H9 (cell line): Measurements from ENCODE around the gene STN1. TPM values are rescaled to one million over a fixed set of nuclear protein-coding genes. Genes with fewer than 3 reads are reported as not detected.
A peak's percentile ranks its signal among the peaks of the same experiment; 100 is the strongest.

Experiments used
- DNase-seq: peaks from one replicate; pipeline ENCODE4 v3.0.0-alpha.2; 2017
- H2AFZ ChIP-seq: one replicate; pipeline ENCODE4 v1.6.1; 2013; ENCODE audit warnings: mild to moderate bottlenecking, low read length, control low read depth, moderate library complexity
- H2AK5ac ChIP-seq: 2 replicates; pipeline ENCODE4 v1.6.1; 2013; ENCODE audit warnings: low read length, control low read depth, mixed read lengths; ENCODE audit not compliant: insufficient read length
- H2BK120ac ChIP-seq: one replicate; pipeline ENCODE4 v1.6.1; 2013; ENCODE audit warnings: low read depth, mild to moderate bottlenecking, low read length, control low read depth, inconsistent platforms; ENCODE audit not compliant: poor library complexity, severe bottlenecking
- H2BK12ac ChIP-seq: 2 replicates; pipeline ENCODE4 v1.6.1; 2013; ENCODE audit warnings: low read length, control low read depth, mixed read lengths, low read depth; ENCODE audit not compliant: insufficient read length
- H2BK15ac ChIP-seq: 2 replicates; pipeline ENCODE4 v1.6.1; 2013; ENCODE audit warnings: low read depth, low read length, control low read depth
- H2BK20ac ChIP-seq: one replicate; pipeline ENCODE4 v1.6.1; 2013; ENCODE audit warnings: low read depth, mild to moderate bottlenecking, low read length, control low read depth, inconsistent platforms; ENCODE audit not compliant: poor library complexity, severe bottlenecking
- H2BK5ac ChIP-seq: 2 replicates; pipeline ENCODE4 v1.6.1; 2013; ENCODE audit warnings: low read length, control low read depth, mixed read lengths; ENCODE audit not compliant: insufficient read length
- H3K14ac ChIP-seq: 2 replicates; pipeline ENCODE4 v1.6.1; 2013; ENCODE audit warnings: low read length, control low read depth; ENCODE audit not compliant: insufficient read depth
- H3K18ac ChIP-seq: 2 replicates; pipeline ENCODE4 v1.6.1; 2013; ENCODE audit warnings: low read depth, mild to moderate bottlenecking, mixed read lengths, low read length, control low read depth; ENCODE audit not compliant: insufficient read length
- H3K23ac ChIP-seq: 2 replicates; pipeline ENCODE4 v1.6.1; 2013; ENCODE audit warnings: low read length, control low read depth, mixed read lengths, low read depth; ENCODE audit not compliant: insufficient read length
- H3K23me2 ChIP-seq: 2 replicates; pipeline ENCODE4 v1.6.1; 2013; ENCODE audit warnings: low read depth, mild to moderate bottlenecking, mixed read lengths, low read length, control low read depth; ENCODE audit not compliant: insufficient read length, poor library complexity, severe bottlenecking
- H3K27ac ChIP-seq: 2 replicates; pipeline ENCODE4 v1.5.1; 2013; ENCODE audit warnings: low read length, control low read depth, mixed read lengths, low read depth; ENCODE audit not compliant: insufficient read length
- H3K27me3 ChIP-seq: 2 replicates; pipeline ENCODE4 v1.6.1; 2013; ENCODE audit warnings: low read length, control low read depth, inconsistent platforms; ENCODE audit not compliant: insufficient read depth
- H3K4ac ChIP-seq: 2 replicates; pipeline ENCODE4 v1.6.1; 2013; ENCODE audit warnings: low read depth, mild to moderate bottlenecking, control low read depth, inconsistent platforms, low read length, moderate library complexity
- H3K4me1 ChIP-seq: 2 replicates; pipeline ENCODE4 v1.6.1; 2013; ENCODE audit warnings: low read length, control low read depth, inconsistent platforms; ENCODE audit not compliant: insufficient read depth
- H3K4me2 ChIP-seq: 2 replicates; pipeline ENCODE4 v1.6.1; 2013; ENCODE audit warnings: low read length, control low read depth, mixed read lengths; ENCODE audit not compliant: insufficient read length, insufficient read depth
- H3K56ac ChIP-seq: 2 replicates; pipeline ENCODE4 v1.6.1; 2013; ENCODE audit warnings: low read depth, mild to moderate bottlenecking, mixed read lengths, low read length, control low read depth; ENCODE audit not compliant: insufficient read length
- H3K79me1 ChIP-seq: 2 replicates; pipeline ENCODE4 v1.6.1; 2013; ENCODE audit warnings: low read depth, mild to moderate bottlenecking, moderate library complexity, low read length, control low read depth, inconsistent platforms; ENCODE audit not compliant: insufficient read depth, poor library complexity, severe bottlenecking
- H3K79me2 ChIP-seq: 2 replicates; pipeline ENCODE4 v1.6.1; 2013; ENCODE audit warnings: low read length, control low read depth, inconsistent platforms; ENCODE audit not compliant: insufficient read depth
- H3K9ac ChIP-seq: 2 replicates; pipeline ENCODE4 v1.6.1; 2013; ENCODE audit warnings: low read length, control low read depth, mixed read lengths; ENCODE audit not compliant: insufficient read length; ENCODE audit errors: extremely low read depth
- H3K9me3 ChIP-seq: one replicate; pipeline ENCODE4 v1.6.1; 2013; ENCODE audit warnings: low read depth, low read length, inconsistent platforms; ENCODE audit not compliant: control insufficient read depth
- H3T11ph ChIP-seq: one replicate; pipeline ENCODE4 v1.6.1; 2013; ENCODE audit warnings: mild to moderate bottlenecking, low read length, control low read depth, inconsistent platforms
- H4K20me1 ChIP-seq: one replicate; pipeline ENCODE4 v1.6.1; 2013; ENCODE audit not compliant: control insufficient read depth, insufficient read length, insufficient read depth
- H4K5ac ChIP-seq: 2 replicates; pipeline ENCODE4 v1.6.1; 2013; ENCODE audit warnings: low read depth, mild to moderate bottlenecking, mixed read lengths, low read length, control low read depth; ENCODE audit not compliant: insufficient read length
- H4K8ac ChIP-seq: replicated peaks from 2 replicates; pipeline ENCODE4 v1.6.1; 2013; ENCODE audit warnings: low read length, control low read depth, mixed read lengths, low read depth; ENCODE audit not compliant: insufficient read length
- H4K91ac ChIP-seq: 2 replicates; pipeline ENCODE4 v1.6.1; 2013; ENCODE audit warnings: low read depth, mild to moderate bottlenecking, moderate library complexity, mixed read lengths, low read length, control low read depth; ENCODE audit not compliant: insufficient read length
- H3K27ac Mint-ChIP-seq, 3 experiments: 2 replicates in 2 of 3; 3 replicates in 1 of 3; pipeline ENCODE4 v1.8.0; 2020 to 2021; ENCODE audit warnings: mixed read lengths in 3 of 3, mild to moderate bottlenecking in 1 of 3, moderate library complexity in 1 of 3
- H3K27me3 Mint-ChIP-seq: 2 replicates; pipeline ENCODE4 v1.8.0; 2021; ENCODE audit warnings: low read depth, mild to moderate bottlenecking, moderate library complexity, mixed read lengths
- H3K36me3 Mint-ChIP-seq, 3 experiments: 2 replicates in 2 of 3; 3 replicates in 1 of 3; pipeline ENCODE4 v1.8.0; 2020 to 2021; ENCODE audit warnings: low read depth in 3 of 3, mixed read lengths in 3 of 3; ENCODE audit not compliant: insufficient read depth in 1 of 3
- H3K4me1 Mint-ChIP-seq, 2 experiments: 2 replicates each; pipeline ENCODE4 v1.8.0; 2020; ENCODE audit warnings: mixed read lengths in 2 of 2
- H3K4me3 Mint-ChIP-seq, 2 experiments: 2 replicates in 1 of 2; 3 replicates in 1 of 2; pipeline ENCODE4 v1.8.0; 2020 to 2021; ENCODE audit warnings: mild to moderate bottlenecking in 2 of 2, mixed read lengths in 2 of 2, moderate library complexity in 1 of 2
- H3K9me3 Mint-ChIP-seq, 2 experiments: 2 replicates in 1 of 2; 3 replicates in 1 of 2; pipeline ENCODE4 v1.8.0; 2020; ENCODE audit warnings: mild to moderate bottlenecking in 2 of 2, mixed read lengths in 2 of 2, moderate library complexity in 1 of 2
- CTCF ChIP-seq: fragments of 200-600 bp; sonication (generic); conservative IDR thresholded peaks from 3 replicates; pipeline ENCODE4 v1.8.0; 2021; ENCODE audit warnings: antibody characterized with exemption, mild to moderate bottlenecking
- WGBS: extraction: QIAGEN DNeasy Blood & Tissue Kit; methylation state at CpG from one replicate; pipeline ENCODE4 v1.1.7; 2013; ENCODE audit warnings: missing lambda C conversion rate, low lambda C conversion rate, mixed read lengths; ENCODE audit not compliant: insufficient read length; ENCODE audit errors: extremely low coverage; 5-methylcytosine and 5-hydroxymethylcytosine counted together
- total RNA-seq: library from RNA; stranded (reverse); gene quantifications from 2 replicates; pipeline ENCODE4 v1.2.1, GENCODE V29; 2021

Gene STN1
- total RNA-seq, 1 experiment from 2014 or later, result 11.3 TPM

GRCh38 chr10:103889121-103889720, 28.8 kb downstream of the STN1 start:
- no peak overlapping the region for H2AFZ ChIP-seq
- Mint-ChIP-seq H3K36me3 (peaks cover 0 to 9% (median 0%) of the 10 kb centered on the region in 3 experiments; a peak in 5 of 7 replicates), H3K4me1 (peaks cover 0 to 2% of the 10 kb centered on the region in 2 experiments; a peak in 3 of 4 replicates)

More at GRCh38 chr10:103889121-103889720, 28.8 kb downstream of the STN1 start:
- Histone ChIP-seq H3K9ac (no peak overlapping the region), H4K20me1 (no peaks in the 10 kb centered on the region), H3K79me1 (no peaks in the 10 kb centered on the region), H2BK120ac (no peak overlapping the region), H4K8ac (no peak overlapping the region), H3K27ac (no peak overlapping the region), H3T11ph (no peak overlapping the region), H3K23me2 (no peaks in the 10 kb centered on the region), H3K14ac (no peak overlapping the region), H3K4me2 (no peak overlapping the region), H3K18ac (no peak overlapping the region), H4K91ac (no peak overlapping the region), H2BK5ac (no peak overlapping the region), H3K56ac (no peak overlapping the region), H3K79me2 (no peaks in the 10 kb centered on the region), H2BK15ac (no peak overlapping the region), H2AK5ac (no peak overlapping the region), H3K9me3 (no peaks in the 10 kb centered on the region), H2BK12ac (no peak overlapping the region), H3K4ac (no peak overlapping the region), H2BK20ac (no peak overlapping the region), H3K27me3 (no peaks in the 10 kb centered on the region), H4K5ac (no peak overlapping the region), H3K4me1 (no peaks in the 10 kb centered on the region), H3K23ac (no peak overlapping the region)
- H3K27ac Mint-ChIP-seq, result peak overlapping the region in 2 of 3 experiments; percentile 37 to 74; a peak in 2 of 7 replicates
- no peak overlapping the region for H3K4me3 Mint-ChIP-seq
- WGBS, result no CpG with 5 or more reads among the region's 2 CpGs
- H3K27me3 Mint-ChIP-seq, result no peaks in the 10 kb centered on the region
- DNase-seq, result no peak
- H3K9me3 Mint-ChIP-seq, result no peaks in the 10 kb centered on the region
- TF ChIP-seq CTCF, result no peak
